Testis (tissue), 3 donors: ENCODE measurements around the gene EFNA1. TPM values are rescaled to one million over a fixed set of nuclear protein-coding genes. Genes with fewer than 3 reads are reported as not detected.

ENCODE experiments used
- DNase-seq: peaks from one replicate; pipeline ENCODE4 v3.0.0-alpha.2; 2019
- H3K27ac ChIP-seq, 2 donors: fragments of 200-600 bp; sonication (generic); one replicate each; pipeline ENCODE4 v1.5.1; 2019
- H3K27me3 ChIP-seq: fragments of 200-600 bp; sonication (generic); one replicate; pipeline ENCODE4 v1.5.1; 2019
- H3K36me3 ChIP-seq: fragments of 200-600 bp; sonication (generic); one replicate; pipeline ENCODE4 v1.5.1; 2017; ENCODE audit warnings: low read depth; ENCODE audit errors: missing control alignments
- H3K4me1 ChIP-seq: fragments of 200-600 bp; sonication (generic); one replicate; pipeline ENCODE4 v1.5.1; 2019
- H3K4me3 ChIP-seq, 2 donors: fragments of 200-600 bp; sonication (generic); one replicate each; pipeline ENCODE4 v1.5.1; 2017 to 2019
- H3K9me3 ChIP-seq: fragments of 200-600 bp; sonication (generic); one replicate; pipeline ENCODE4 v1.5.1; 2017
- CTCF ChIP-seq, 3 experiments: fragments of 450-650 bp in 2 of 3; fragments of 200-600 bp in 1 of 3; sonication (generic) in 1 of 3; IDR thresholded peaks; one replicate each; pipeline ENCODE4 v1.5.1; 2016 to 2019; ENCODE audit warnings: antibody characterized with exemption in 3 of 3, mild to moderate bottlenecking in 2 of 3, moderate library complexity in 1 of 3
- POLR2A ChIP-seq: fragments of 450-650 bp; IDR thresholded peaks from one replicate; pipeline ENCODE4 v1.6.1; 2017; ENCODE audit warnings: antibody characterized with exemption, mild to moderate bottlenecking, moderate library complexity
- WGBS, 2 donors: methylation state at CpG; one replicate each; pipeline ENCODE4 v1.1.5; 2018; 5-methylcytosine and 5-hydroxymethylcytosine counted together
- intact Hi-C: fragments of 100-400 bp; cut with DNase I; formaldehyde crosslinking; loops from one replicate; pipeline ENCODE4 v1.15.1; 2023; ENCODE audit warnings: low total_unique reads
- polyA plus RNA-seq: library from polyadenylated mRNA; stranded (reverse); fragments of 350-450 nt; fragmentation: Illumina TruSeq; extraction: RNeasy Lipid Tissue Mini Kit (QIAGEN cat#74804); gene quantifications from one replicate; pipeline ENCODE4 v1.2.3, GENCODE V29; 2014; ENCODE audit warnings: low read depth, low replicate concordance; ENCODE audit not compliant: insufficient read depth
- total RNA-seq, 2 donors: library from RNA; depleted of rRNA; stranded (reverse); fragments of >200 nt; gene quantifications; one replicate each; pipeline ENCODE4 v1.2.3, GENCODE V29; 2016

Gene EFNA1
- total and polyA plus RNA-seq, 3 donors from 2014 or later, result 13.0 to 14.5 (median 13.1) TPM

GRCh38 chr1:155108296-155108695 lies 19.4 kb upstream of the EFNA1 start:
- WGBS, 2 donors, result 72 to 80% methylated on average over 5 of the region's 5 CpGs
- no peaks in the 10 kb centered on the region for H3K9me3 ChIP-seq
- DNase-seq, result no peak
- intact Hi-C loops, result no loop called here
- no peak overlapping the region for H3K4me3 ChIP-seq
- no peaks in the 10 kb centered on the region for H3K36me3 ChIP-seq
- H3K27me3 ChIP-seq, result no peaks in the 10 kb centered on the region
- TF ChIP-seq CTCF (IDR thresholded peaks at IDR 0.05), result no peak
- TF ChIP-seq POLR2A, result no peak
- no peak overlapping the region for H3K27ac ChIP-seq
- no peaks in the 10 kb centered on the region for H3K4me1 ChIP-seq

GRCh38 chr1:155110381-155110780 lies 17.3 kb upstream of the EFNA1 start:
- no peaks in the 10 kb centered on the region for H3K36me3 ChIP-seq
- 83 to 85% methylated on average over 8 of the region's 8 CpGs for WGBS, 2 donors
- TF ChIP-seq CTCF (IDR thresholded peaks at IDR 0.05), result no peak
- TF ChIP-seq POLR2A, result no peak
- intact Hi-C loops, result no loop called here
- H3K9me3 ChIP-seq, result no peaks in the 10 kb centered on the region
- no peaks in the 10 kb centered on the region for H3K4me1 ChIP-seq
- H3K27me3 ChIP-seq, result no peaks in the 10 kb centered on the region
- DNase-seq, result no peak
- H3K27ac ChIP-seq, result no peak overlapping the region
- H3K4me3 ChIP-seq, result no peak overlapping the region

GRCh38 chr1:155110826-155111225 lies 16.9 kb upstream of the EFNA1 start:
- 79 to 80% methylated on average over 8 of the region's 8 CpGs for WGBS, 2 donors
- Histone ChIP-seq H3K36me3 (no peaks in the 10 kb centered on the region), H3K27ac (no peak overlapping the region), H3K4me1 (no peaks in the 10 kb centered on the region), H3K9me3 (no peaks in the 10 kb centered on the region), H3K4me3 (no peak overlapping the region), H3K27me3 (no peaks in the 10 kb centered on the region)
- intact Hi-C loops, result no loop called here
- no peak for DNase-seq
- TF ChIP-seq CTCF (IDR thresholded peaks at IDR 0.05) (no peak), POLR2A (no peak)

GRCh38 chr1:155113450-155113980 lies 14.2 kb upstream of the EFNA1 start:
- Histone ChIP-seq H3K36me3 (no peaks in the 10 kb centered on the region), H3K9me3 (no peaks in the 10 kb centered on the region), H3K27ac (no peak overlapping the region), H3K27me3 (no peaks in the 10 kb centered on the region), H3K4me1 (no peaks in the 10 kb centered on the region), H3K4me3 (no peak overlapping the region)
- no peak for DNase-seq
- intact Hi-C loops, result no loop called here
- WGBS, 2 donors, result 70 to 93% methylated on average over 5 of the region's 5 CpGs
- TF ChIP-seq CTCF (IDR thresholded peaks at IDR 0.05), result no peak
- no peak for TF ChIP-seq POLR2A

GRCh38 chr1:155116113-155116764 lies 11.4 kb upstream of the EFNA1 start:
- H3K9me3 ChIP-seq, result no peaks in the 10 kb centered on the region
- TF ChIP-seq CTCF (IDR thresholded peaks at IDR 0.05) (no peak), POLR2A (no peak)
- no peaks in the 10 kb centered on the region for H3K36me3 ChIP-seq
- 59 to 79% methylated on average over 5 of the region's 5 CpGs for WGBS, 2 donors
- H3K4me1 ChIP-seq, result no peaks in the 10 kb centered on the region
- H3K27ac ChIP-seq, result no peak overlapping the region
- intact Hi-C loops, result no loop called here
- no peak for DNase-seq
- H3K4me3 ChIP-seq, result no peak overlapping the region
- H3K27me3 ChIP-seq, result no peaks in the 10 kb centered on the region
